8988T (cell line): ENCODE data around the gene BIN1.
A peak's percentile ranks its signal among the peaks of the same experiment; 100 is the strongest.

Experiments
- DNase-seq: peaks from one replicate; pipeline ENCODE4 v3.0.0; 2011

Gene BIN1

DNA sequence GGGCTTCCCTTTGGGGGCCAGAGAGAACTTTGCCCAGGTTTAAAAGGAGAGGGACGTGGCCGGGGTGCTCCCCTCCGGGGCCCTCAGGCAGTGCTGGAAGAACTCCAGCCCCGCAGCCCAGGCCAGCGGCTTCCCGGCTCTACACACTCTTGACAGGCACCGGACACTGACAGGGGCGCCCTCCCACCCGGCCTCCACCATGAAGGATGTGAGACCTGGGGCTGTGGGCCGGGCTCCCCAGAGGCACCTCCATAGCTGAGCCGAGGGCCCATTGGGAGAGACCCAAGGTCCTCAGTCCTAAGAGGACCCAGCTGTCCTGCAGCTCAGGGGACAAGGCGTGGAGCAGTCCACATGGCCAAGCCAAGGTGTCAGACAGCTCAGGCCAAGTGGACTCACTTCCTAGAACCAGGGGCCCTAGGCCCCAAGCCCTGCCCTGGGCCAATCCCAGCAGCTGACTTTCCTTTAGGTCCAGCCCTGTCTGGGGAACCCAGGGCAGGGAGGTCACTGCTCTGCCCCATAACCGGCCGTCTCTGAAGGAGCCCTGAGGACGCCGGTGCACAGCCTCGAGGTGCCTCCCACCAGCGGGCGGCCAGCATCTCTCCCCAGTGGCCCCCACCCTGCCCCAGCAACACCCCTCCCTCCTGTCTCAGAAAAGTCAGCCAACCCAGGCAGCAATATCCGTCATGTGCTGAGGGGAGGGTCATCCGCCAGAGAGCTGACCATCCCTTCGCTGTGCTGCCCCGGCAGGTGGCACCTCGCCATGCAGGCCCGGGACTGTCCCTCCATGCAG is 51.8 kb downstream of the BIN1 start:
- DNase-seq, result no peak

DNA sequence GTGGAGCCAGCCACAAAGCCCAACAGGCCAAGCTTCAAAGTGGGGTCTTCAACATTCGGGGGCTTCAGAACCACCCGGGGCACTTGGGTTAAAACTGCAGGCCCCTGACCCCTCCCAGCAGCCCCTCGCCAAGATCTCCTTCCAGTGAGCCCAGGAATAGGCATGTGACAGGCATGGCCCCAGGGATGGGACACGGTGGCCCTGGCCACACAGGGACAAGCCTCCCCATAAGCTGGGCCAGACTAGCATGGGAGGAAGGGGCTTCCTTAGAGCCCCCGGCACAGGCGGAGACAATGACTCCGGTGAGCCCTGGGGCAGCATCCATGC is 52.4 kb downstream of the BIN1 start:
- no peak for DNase-seq

GRCh38 chr2:127053731-127054603 is 53.0 kb downstream of the BIN1 start:
- peak; percentile 42 for DNase-seq

GRCh38 chr2:127052771-127053691 is 53.9 kb downstream of the BIN1 start:
- DNase-seq, result peak; percentile 33

DNA sequence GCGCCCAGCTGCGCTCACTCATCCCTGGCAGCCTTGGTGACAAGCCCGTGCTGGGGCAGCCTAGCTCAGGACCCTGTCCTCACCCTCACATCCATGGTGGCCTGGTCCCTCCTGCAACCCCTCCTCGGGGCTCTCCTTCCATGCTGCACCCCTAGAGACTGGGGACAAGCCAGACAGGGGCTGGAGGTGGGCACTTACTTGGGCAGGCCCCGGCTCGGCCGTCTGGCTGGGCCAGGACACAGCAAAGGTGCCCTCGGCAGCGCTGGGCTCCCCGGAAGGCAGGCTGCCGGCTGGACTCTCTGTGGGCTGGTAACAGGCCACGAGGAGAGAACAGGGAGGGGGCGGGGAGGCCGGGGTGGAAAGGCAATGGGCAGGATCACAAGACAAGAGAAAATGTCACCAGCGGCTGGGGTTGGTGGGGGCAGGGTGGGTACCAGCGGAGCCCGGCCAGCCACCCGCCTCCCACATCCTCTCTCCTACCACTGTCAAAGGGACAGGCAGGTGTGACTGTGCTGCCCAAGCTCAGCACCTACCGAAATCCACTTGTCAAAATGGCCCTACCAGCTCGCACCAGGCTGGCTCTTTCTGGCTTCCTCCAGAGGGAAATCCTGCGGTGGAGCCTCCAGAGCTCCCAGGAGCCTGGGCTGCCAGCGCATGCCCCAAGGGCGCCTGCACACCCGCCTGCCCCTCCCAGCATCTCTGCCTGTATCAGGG is 54.7 kb downstream of the BIN1 start:
- DNase-seq, result peak; percentile 20

GRCh38 chr2:127051116-127052056 is 55.6 kb downstream of the BIN1 start:
- peak; percentile 58 for DNase-seq

DNA sequence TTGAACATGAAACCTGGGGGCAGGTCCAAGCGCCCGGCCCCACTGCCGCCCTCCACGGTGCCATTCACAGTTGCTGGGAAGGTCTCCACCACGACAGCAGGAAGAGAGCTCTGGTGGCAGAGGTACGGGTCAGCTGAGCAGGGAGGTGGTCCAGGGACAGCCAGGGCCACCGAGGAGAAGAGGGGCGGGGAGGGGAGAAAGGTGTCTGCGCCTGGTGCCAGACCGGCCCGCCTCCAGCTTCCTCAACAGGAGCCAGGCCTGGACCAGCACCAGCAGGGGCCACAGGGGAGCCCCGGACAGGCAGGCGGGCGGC is 56.2 kb downstream of the BIN1 start:
- no peak for DNase-seq

- DNase-seq, result peak; percentile 96
Observed at GRCh38 chr2:127049927-127050802, 56.8 kb downstream of the BIN1 start.

DNA sequence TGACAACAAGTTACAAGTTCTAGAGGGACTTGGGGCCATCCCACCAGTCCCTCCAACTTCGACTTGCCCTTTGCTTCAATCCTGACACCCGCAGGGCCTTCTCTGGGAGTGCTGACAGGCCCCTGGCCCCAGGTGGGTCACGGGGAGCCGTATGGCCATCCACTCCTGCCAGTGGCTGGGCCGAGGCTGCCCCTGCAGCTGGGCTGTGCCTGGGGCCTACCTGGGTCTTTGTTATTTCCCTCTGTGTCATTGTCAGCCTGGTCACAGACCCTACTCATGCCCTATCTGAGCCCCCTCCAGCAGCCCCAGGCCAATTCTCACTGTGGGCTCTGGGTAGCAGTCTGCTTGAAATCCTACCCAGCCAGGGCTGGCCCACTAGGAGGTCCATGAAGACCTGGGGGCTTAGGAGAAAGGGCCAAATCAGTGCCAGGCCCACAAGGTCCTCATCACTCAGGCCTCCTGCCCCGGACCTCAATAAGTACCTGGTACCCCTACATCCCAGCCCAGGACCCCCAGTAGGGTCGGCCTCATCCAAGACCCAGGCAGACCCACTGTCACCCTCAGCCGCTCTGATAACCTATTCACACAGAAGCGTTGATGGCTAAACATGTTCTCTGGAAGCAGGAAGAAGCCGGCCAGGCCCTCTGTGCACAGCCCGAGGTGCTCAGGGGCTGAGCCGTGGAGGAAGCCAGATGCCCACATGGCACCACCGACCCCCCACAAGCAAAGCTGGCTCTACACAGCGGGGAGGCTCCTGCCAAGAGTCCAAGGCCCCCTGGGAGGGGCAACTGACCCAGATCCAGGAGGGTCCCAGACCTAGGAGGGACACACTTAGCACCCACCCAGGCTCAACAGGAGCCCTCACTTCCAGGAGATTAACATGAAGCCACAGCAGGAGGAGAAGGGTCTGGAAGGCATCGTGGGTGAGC is 57.7 kb downstream of the BIN1 start:
- DNase-seq, result peak; percentile 4

DNA sequence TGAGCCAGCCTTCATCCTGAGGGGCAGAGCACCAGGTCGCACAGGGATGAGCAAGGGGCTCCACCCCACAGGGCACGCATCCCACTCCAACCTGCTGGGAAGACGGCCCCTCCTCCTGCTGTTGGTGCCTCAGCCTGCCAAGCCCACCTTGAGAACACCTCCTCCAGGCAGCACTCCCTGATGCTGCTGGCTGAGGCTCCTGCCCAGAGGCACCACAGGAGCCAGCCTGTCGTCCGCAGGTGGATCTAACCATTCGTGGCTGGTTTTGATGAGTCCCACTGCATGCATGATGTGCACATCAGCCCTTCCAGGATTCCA is 58.4 kb downstream of the BIN1 start:
- no peak for DNase-seq

GRCh38 chr2:127047716-127048617 is 59.0 kb downstream of the BIN1 start:
- DNase-seq, result peak; percentile 15

- no peak for DNase-seq
Observed at GRCh38 chr2:127047054-127047453, 59.9 kb downstream of the BIN1 start.

- DNase-seq, result peak; percentile 9
Observed at GRCh38 chr2:127046579-127046978, 60.4 kb downstream of the BIN1 start.

- DNase-seq, result no peak
Observed at GRCh38 chr2:127045792-127046501, 61.0 kb downstream of the BIN1 start.

DNA sequence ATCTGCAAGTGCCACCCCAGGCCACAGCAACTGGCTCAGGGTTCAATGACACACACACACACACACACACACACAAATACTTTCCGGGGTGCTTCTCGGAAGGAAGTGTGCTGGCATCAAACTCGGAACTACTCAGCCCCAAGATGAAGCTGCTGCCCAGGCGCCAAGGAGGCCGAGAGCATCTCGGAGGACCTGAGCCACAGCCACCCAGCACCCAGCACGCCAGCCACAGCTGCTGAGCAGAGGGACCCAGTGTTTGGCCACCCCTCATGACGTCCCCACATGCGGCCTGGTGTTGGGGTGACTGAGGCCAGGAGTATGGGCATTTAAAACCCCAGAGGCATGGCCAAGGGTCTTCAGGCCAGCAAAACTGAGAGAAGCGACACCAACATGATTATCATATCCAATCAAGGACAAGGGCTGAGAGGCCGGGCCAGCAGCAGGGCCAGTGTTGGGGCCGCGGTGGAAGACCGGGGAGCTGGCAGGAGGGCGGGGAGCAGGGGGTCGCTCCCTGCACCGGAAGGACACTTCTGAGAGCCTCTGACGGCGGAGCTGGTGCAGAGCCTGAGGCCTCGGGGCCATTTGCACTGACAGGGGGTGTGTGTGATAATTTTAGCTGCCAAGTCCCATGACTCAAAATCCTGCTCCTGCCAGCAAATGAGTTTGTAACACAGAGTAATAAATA is 61.8 kb downstream of the BIN1 start:
- no peak for DNase-seq

GRCh38 chr2:127044165-127044718 is 62.7 kb downstream of the BIN1 start:
- DNase-seq, result no peak
